ENCODE measurements around the gene CRB2.

Gene CRB2

GRCh38 chr9:123347289-123348060, 8.5 kb upstream of the CRB2 start:
- DNase-seq (ENCODE audit: low read depth) = no peak

- DNase-seq (ENCODE audit: low read depth) = no peak
Observed at GRCh38 chr9:123348317-123348992, 7.5 kb upstream of the CRB2 start.

GRCh38 chr9:123349033-123349432, 7.0 kb upstream of the CRB2 start:
- DNase-seq (ENCODE audit: low read depth) = no peak

GRCh38 chr9:123349691-123350480, 6.1 kb upstream of the CRB2 start:
- peak; percentile 45 for DNase-seq (ENCODE audit: low read depth)

GRCh38 chr9:123350590-123351310, 5.2 kb upstream of the CRB2 start:
- DNase-seq (ENCODE audit: low read depth) = no peak

GRCh38 chr9:123353041-123353440, 3.0 kb upstream of the CRB2 start:
- no peak for DNase-seq (ENCODE audit: low read depth)

GRCh38 chr9:123353984-123354591, 1.9 kb upstream of the CRB2 start:
- peak; percentile 11 for DNase-seq (ENCODE audit: low read depth)

GRCh38 chr9:123354806-123355508, 1.0 kb upstream of the CRB2 start:
- DNase-seq (ENCODE audit: low read depth) = no peak

- DNase-seq (ENCODE audit: low read depth) = no peak
Observed at GRCh38 chr9:123356851-123357742, 1.1 kb downstream of the CRB2 start.

- no peak for DNase-seq (ENCODE audit: low read depth)
Observed at GRCh38 chr9:123357743-123358059, 1.7 kb downstream of the CRB2 start.

- DNase-seq (ENCODE audit: low read depth) = no peak
Observed at GRCh38 chr9:123358181-123358905, 2.3 kb downstream of the CRB2 start.

- DNase-seq (ENCODE audit: low read depth) = no peak
Observed at GRCh38 chr9:123359106-123359505, 3.1 kb downstream of the CRB2 start.

GRCh38 chr9:123359546-123359945, 3.5 kb downstream of the CRB2 start:
- no peak for DNase-seq (ENCODE audit: low read depth)

- DNase-seq (ENCODE audit: low read depth) = no peak
Observed at GRCh38 chr9:123360161-123361085, 4.4 kb downstream of the CRB2 start.

GRCh38 chr9:123361086-123361730, 5.2 kb downstream of the CRB2 start:
- DNase-seq (ENCODE audit: low read depth) = no peak

GRCh38 chr9:123361731-123362510, 5.9 kb downstream of the CRB2 start:
- DNase-seq (ENCODE audit: low read depth) = no peak

GRCh38 chr9:123362856-123363255, 6.9 kb downstream of the CRB2 start:
- no peak for DNase-seq (ENCODE audit: low read depth)
